Tibial nerve (tissue), 4 donors: ENCODE results near the gene AFG3L2. TPM values are rescaled to one million over a fixed set of nuclear protein-coding genes. Genes with fewer than 3 reads are reported as not detected.

Source experiments
- DNase-seq, 2 donors: peaks; one replicate each; pipeline ENCODE4 v3.0.0-alpha.2; 2019; ENCODE audit warnings: low spot score in 2 of 2
- H3K27ac ChIP-seq, 4 donors: fragments of 200-600 bp; sonication (generic) in 3 of 4; one replicate each; pipeline ENCODE4 v1.5.1; 2017 to 2019; ENCODE audit warnings: mild to moderate bottlenecking in 1 of 4
- H3K27me3 ChIP-seq, 2 donors: fragments of 200-600 bp; sonication (generic) in 1 of 2; one replicate each; pipeline versions ENCODE4 v1.5.1 to v1.6.0; 2017 to 2019
- H3K36me3 ChIP-seq, 3 donors: fragments of 200-600 bp; sonication (generic); one replicate each; pipeline ENCODE4 v1.5.1; 2018 to 2019
- H3K4me1 ChIP-seq, 4 donors: fragments of 200-600 bp; sonication (generic) in 3 of 4; one replicate each; pipeline ENCODE4 v1.5.1; 2017 to 2019
- H3K4me3 ChIP-seq, 4 donors: fragments of 200-600 bp; sonication (generic) in 3 of 4; one replicate each; pipeline ENCODE4 v1.5.1; 2017 to 2019; ENCODE audit warnings: mild to moderate bottlenecking in 1 of 4, moderate library complexity in 1 of 4
- H3K9me3 ChIP-seq, 4 donors: fragments of 200-600 bp; sonication (generic) in 3 of 4; one replicate each; pipeline ENCODE4 v1.5.1; 2017 to 2019
- CTCF ChIP-seq, 5 experiments: fragments of 200-600 bp in 3 of 5; fragments of 450-650 bp in 2 of 5; sonication (generic) in 3 of 5; IDR thresholded peaks; one replicate each; pipeline ENCODE4 v1.5.1; 2016 to 2019; ENCODE audit warnings: antibody characterized with exemption in 5 of 5, mild to moderate bottlenecking in 3 of 5, moderate library complexity in 2 of 5
- EP300 ChIP-seq, 2 donors: sonication (generic); formaldehyde crosslinking; IDR thresholded peaks; one replicate each; pipeline ENCODE4 v1.6.1; 2017; ENCODE audit warnings: antibody characterized with exemption in 2 of 2, mild to moderate bottlenecking in 1 of 2
- POLR2A ChIP-seq, 2 donors: fragments of 450-650 bp; IDR thresholded peaks; one replicate each; pipeline ENCODE4 v1.6.1; 2017; ENCODE audit warnings: antibody characterized with exemption in 2 of 2, mild to moderate bottlenecking in 2 of 2, moderate library complexity in 2 of 2
- WGBS, 2 donors: methylation state at CpG; one replicate each; pipeline ENCODE4 v1.1.5; 2018; 5-methylcytosine and 5-hydroxymethylcytosine counted together
- total RNA-seq, 4 donors: library from RNA; depleted of rRNA; stranded (reverse); fragments of >200 nt; gene quantifications; one replicate each; pipeline ENCODE4 v1.1.0, GENCODE V29; 2016

AFG3L2 gene
- total RNA-seq, 4 donors from 2014 or later = 35.7 to 54.8 (median 42.5) TPM

GRCh38 chr18:12403601-12404506 is 26.8 kb upstream of the AFG3L2 start:
- Histone ChIP-seq H3K4me3 (no peak overlapping the region), H3K4me1 (peaks cover 0 to 11% (median 0%) of the 10 kb centered on the region in 4 donors), H3K36me3 (no peaks in the 10 kb centered on the region), H3K27ac (no peak overlapping the region), H3K9me3 (no peaks in the 10 kb centered on the region), H3K27me3 (no peaks in the 10 kb centered on the region)
- TF ChIP-seq EP300 (IDR thresholded peaks at IDR 0.05) = no peak
- no peak for TF ChIP-seq CTCF (IDR thresholded peaks at IDR 0.05)
- TF ChIP-seq POLR2A (IDR thresholded peaks at IDR 0.05) = no peak
- WGBS, 2 donors = 57 to 60% methylated on average over 6 of the region's 6 CpGs
- DNase-seq = no peak

DNA sequence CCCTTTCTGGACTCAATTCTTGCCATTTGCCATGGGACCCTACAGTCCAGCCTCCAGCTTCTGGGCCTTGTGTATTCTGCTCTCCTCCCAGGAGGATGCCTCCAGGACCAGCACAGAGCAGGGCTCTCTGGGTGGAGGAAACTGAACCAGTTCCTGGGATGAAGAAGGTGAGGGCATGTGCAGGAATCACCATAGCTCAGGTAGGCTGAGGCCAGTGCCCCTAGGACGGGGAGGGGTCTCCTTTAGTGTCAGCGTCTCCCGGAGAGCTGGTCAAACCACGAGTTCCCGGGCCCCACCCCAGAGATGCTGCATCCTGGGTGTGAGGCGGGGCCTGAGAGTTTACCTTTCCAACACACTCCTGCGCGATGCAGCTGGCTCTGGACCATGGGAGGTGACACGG is 24.9 kb upstream of the AFG3L2 start:
- Histone ChIP-seq H3K4me1 (peaks cover 0 to 2% (median 0%) of the 10 kb centered on the region in 4 donors), H3K4me3 (no peak overlapping the region), H3K27ac (no peak overlapping the region), H3K9me3 (no peaks in the 10 kb centered on the region), H3K27me3 (no peaks in the 10 kb centered on the region), H3K36me3 (no peaks in the 10 kb centered on the region)
- WGBS, 2 donors = 76 to 77% methylated on average over 9 of the region's 9 CpGs
- no peak for DNase-seq
- no peak for TF ChIP-seq CTCF (IDR thresholded peaks at IDR 0.05)
- no peak for TF ChIP-seq POLR2A (IDR thresholded peaks at IDR 0.05)
- TF ChIP-seq EP300 (IDR thresholded peaks at IDR 0.05) = no peak

GRCh38 chr18:12399231-12399630 is 22.2 kb upstream of the AFG3L2 start:
- no peak overlapping the region for H3K27ac ChIP-seq
- H3K4me3 ChIP-seq = no peak overlapping the region
- no peak for DNase-seq
- H3K27me3 ChIP-seq = no peaks in the 10 kb centered on the region
- 89 to 94% methylated on average over 5 of the region's 5 CpGs for whole genome bisulfite sequencing, 2 donors
- no peaks in the 10 kb centered on the region for H3K36me3 ChIP-seq
- TF ChIP-seq POLR2A (IDR thresholded peaks at IDR 0.05) (no peak), CTCF (IDR thresholded peaks at IDR 0.05) (no peak), EP300 (IDR thresholded peaks at IDR 0.05) (no peak)
- no peaks in the 10 kb centered on the region for H3K4me1 ChIP-seq
- H3K9me3 ChIP-seq = no peaks in the 10 kb centered on the region

GRCh38 chr18:12398625-12399024 is 21.6 kb upstream of the AFG3L2 start:
- no peak overlapping the region for H3K4me3 ChIP-seq
- 59 to 70% methylated on average over 5 of the region's 5 CpGs for WGBS, 2 donors

More at GRCh38 chr18:12398625-12399024, 21.6 kb upstream of the AFG3L2 start:
- Histone ChIP-seq H3K27ac (no peak overlapping the region), H3K27me3 (no peaks in the 10 kb centered on the region), H3K9me3 (no peaks in the 10 kb centered on the region), H3K4me1 (no peaks in the 10 kb centered on the region), H3K36me3 (no peaks in the 10 kb centered on the region)
- no peak for TF ChIP-seq POLR2A (IDR thresholded peaks at IDR 0.05)
- no peak for TF ChIP-seq EP300 (IDR thresholded peaks at IDR 0.05)
- no peak for TF ChIP-seq CTCF (IDR thresholded peaks at IDR 0.05)
- no peak for DNase-seq
